Measurements from ENCODE around the gene SHE. TPM values are rescaled to one million over a fixed set of nuclear protein-coding genes. Genes with fewer than 3 reads are reported as not detected.

Gene SHE
- total and polyA plus RNA-seq, 2 of the 8 experiments (the other 6 are each of a cell fraction or from before 2014, with no cell fraction given): 0.44 to 0.45 TPM

DNA sequence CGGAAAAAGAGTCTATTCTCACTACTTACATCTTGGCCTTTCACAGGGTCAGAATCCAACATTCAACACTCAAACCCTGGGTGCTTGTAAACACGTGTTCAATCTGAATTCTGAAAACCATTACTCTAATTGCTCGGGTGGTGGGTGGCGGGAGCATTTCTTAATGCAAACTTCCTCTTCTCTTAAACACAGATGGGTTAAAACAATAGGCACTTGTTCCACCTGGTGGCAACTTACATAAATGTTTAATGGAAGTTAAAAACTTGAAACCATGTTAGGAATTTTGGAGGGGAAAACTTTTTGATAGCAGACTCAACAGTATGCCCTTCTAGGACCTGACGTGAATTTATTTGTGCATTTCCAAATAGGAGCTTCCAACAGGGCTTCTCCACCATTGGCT lies 23.6 kb downstream of the SHE start:
- Histone ChIP-seq H3K4me2 (ENCODE audit: insufficient read depth in 1 of 2, low read depth in 2 of 2, low read length in 2 of 2) (no peak overlapping the region), H2AFZ (ENCODE audit: low read length) (peak overlapping the region; percentile 95; the same call in 1 of the 2 replicates), H4K8ac (ENCODE audit: extremely low read depth, insufficient read depth, low read length) (no peak overlapping the region), H3K9ac (replicated peaks in 1 of 4; ENCODE audit: extremely low read depth in 1 of 4, low read depth in 3 of 4, low read length in 3 of 4) (no peak overlapping the region), H3K23ac (ENCODE audit: insufficient read length) (no peak overlapping the region), H3K4me3 (ENCODE audit: extremely low read depth in 1 of 4, insufficient read depth in 2 of 4, low read depth in 3 of 4, low read length in 4 of 4) (no peak overlapping the region), H2BK12ac (ENCODE audit: low read depth, low read length) (no peak overlapping the region), H3K4me1 (replicated peaks in 1 of 4; ENCODE audit: control insufficient read depth in 3 of 4, insufficient read depth in 4 of 4, low read length in 3 of 4) (no peaks in the 10 kb centered on the region; a peak in 1 of 7 replicates), H3K18ac (ENCODE audit: extremely low read depth, low read length) (no peak overlapping the region), H4K5ac (ENCODE audit: insufficient read length, low read depth, low read length) (no peak overlapping the region), H3K23me2 (ENCODE audit: low read depth, low read length) (no peaks in the 10 kb centered on the region), H3K79me2 (ENCODE audit: control insufficient read depth in 1 of 2, insufficient read depth in 2 of 2, low read length in 2 of 2) (no peaks in the 10 kb centered on the region), H4K91ac (replicated peaks; ENCODE audit: insufficient read length, low read length) (no peak overlapping the region), H3K36me3 (ENCODE audit: control insufficient read depth in 2 of 4, insufficient read depth in 4 of 4, low read length in 3 of 4) (no peaks in the 10 kb centered on the region), H2BK20ac (ENCODE audit: low read length) (no peak overlapping the region), H2BK5ac (ENCODE audit: low read depth, low read length) (no peak overlapping the region), H3K27ac (ENCODE audit: low read depth, low read length) (no peak overlapping the region), H3K4ac (replicated peaks; ENCODE audit: insufficient read length, low read depth, low read length) (no peak overlapping the region), H3K14ac (ENCODE audit: insufficient read length) (no peak overlapping the region), H2AK5ac (ENCODE audit: low read depth, low read length) (no peak overlapping the region), H3K9me3 (ENCODE audit: insufficient read depth in 2 of 2, low read depth in 1 of 2, low read length in 1 of 2) (no peaks in the 10 kb centered on the region), H3K79me1 (ENCODE audit: low read depth, low read length) (no peaks in the 10 kb centered on the region), H3K56ac (replicated peaks; ENCODE audit: insufficient read length, low read depth, low read length) (no peak overlapping the region), H3K27me3 (replicated peaks in 1 of 4; ENCODE audit: control insufficient read depth in 3 of 4, extremely low read depth in 1 of 4, insufficient read depth in 3 of 4, low read length in 3 of 4) (no peaks in the 10 kb centered on the region), H4K20me1 (replicated peaks in 1 of 2; ENCODE audit: control insufficient read depth in 1 of 2, insufficient read depth in 2 of 2, low read length in 2 of 2) (no peaks in the 10 kb centered on the region), H2BK120ac (replicated peaks; ENCODE audit: low read depth, low read length) (no peak overlapping the region), H2BK15ac (ENCODE audit: low read length) (no peak overlapping the region)
- DNase-seq (ENCODE audit: low read depth in 1 of 2, low spot score in 2 of 2): no peak
- WGBS, 2 experiments (ENCODE audit: extremely low coverage in 1 of 2, insufficient coverage in 1 of 2, insufficient read length in 1 of 2, insufficient replicate concordance in 2 of 2, low coverage in 1 of 2, low lambda C conversion rate in 2 of 2, missing lambda C conversion rate in 1 of 2): 70% methylated on average over 5 of the region's 5 CpGs; no CpG with 5 or more reads in 1 of the 2 experiments
- ChIA-PET CTCF (ENCODE audit: partially characterized antibody) (interaction anchor here (1.1 to 7.5 kb wide), 15 partner anchors 8 to 100 kb away, joined by 3 to 117 read pairs (median 6); no protein-coding TSS in a partner anchor), POLR2A (ENCODE audit: partially characterized antibody) (interaction anchor here (0.6 to 1.1 kb wide), 4 partner anchors 75 to 263 kb away, joined by 3 read pairs; no protein-coding TSS in a partner anchor)
- FAIRE-seq: no peak
- TF ChIP-seq, protein P1, sequence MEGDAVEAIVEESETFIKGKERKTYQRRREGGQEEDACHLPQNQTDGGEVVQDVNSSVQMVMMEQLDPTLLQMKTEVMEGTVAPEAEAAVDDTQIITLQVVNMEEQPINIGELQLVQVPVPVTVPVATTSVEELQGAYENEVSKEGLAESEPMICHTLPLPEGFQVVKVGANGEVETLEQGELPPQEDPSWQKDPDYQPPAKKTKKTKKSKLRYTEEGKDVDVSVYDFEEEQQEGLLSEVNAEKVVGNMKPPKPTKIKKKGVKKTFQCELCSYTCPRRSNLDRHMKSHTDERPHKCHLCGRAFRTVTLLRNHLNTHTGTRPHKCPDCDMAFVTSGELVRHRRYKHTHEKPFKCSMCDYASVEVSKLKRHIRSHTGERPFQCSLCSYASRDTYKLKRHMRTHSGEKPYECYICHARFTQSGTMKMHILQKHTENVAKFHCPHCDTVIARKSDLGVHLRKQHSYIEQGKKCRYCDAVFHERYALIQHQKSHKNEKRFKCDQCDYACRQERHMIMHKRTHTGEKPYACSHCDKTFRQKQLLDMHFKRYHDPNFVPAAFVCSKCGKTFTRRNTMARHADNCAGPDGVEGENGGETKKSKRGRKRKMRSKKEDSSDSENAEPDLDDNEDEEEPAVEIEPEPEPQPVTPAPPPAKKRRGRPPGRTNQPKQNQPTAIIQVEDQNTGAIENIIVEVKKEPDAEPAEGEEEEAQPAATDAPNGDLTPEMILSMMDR (IDR thresholded peaks at IDR 0.05; ENCODE audit: control extremely low read depth in 1 of 3, insufficient read depth in 1 of 3, low read depth in 1 of 3, low read length in 3 of 3): no peak; a peak in 1 of 4 replicates
- no peak for TF ChIP-seq SUZ12 (IDR thresholded peaks at IDR 0.05; ENCODE audit: low read length)
- no peak for TF ChIP-seq HDAC2 (IDR thresholded peaks at IDR 0.05; ENCODE audit: borderline replicate concordance in 1 of 2, low read depth in 2 of 2, low read length in 2 of 2)
- no peak for TF ChIP-seq TBP (IDR thresholded peaks at IDR 0.05; ENCODE audit: low read depth, low read length)
- no peak for TF ChIP-seq SIN3A (conservative IDR thresholded peaks at IDR 0.05 in 1 of 2, IDR thresholded peaks at IDR 0.05 in 1 of 2; ENCODE audit: low read depth in 1 of 2, low read length in 2 of 2)
- no peak for TF ChIP-seq TAF1 (IDR thresholded peaks at IDR 0.05; ENCODE audit: low read depth, low read length)
- no peak for TF ChIP-seq RFX5 (IDR thresholded peaks at IDR 0.05; ENCODE audit: borderline replicate concordance, low read depth, low read length)
- no peak for TF ChIP-seq TAF7 (optimal IDR thresholded peaks at IDR 0.05; ENCODE audit: borderline replicate concordance, low read depth, low read length)
- TF ChIP-seq JUND (IDR thresholded peaks at IDR 0.05; ENCODE audit: low read length): no peak

Measured in H1 (cell line).